HEK293T (cell line): ENCODE data around the gene GDPD5.

Source experiments
- BHLHE40 ChIP-seq: fragments of 450-650 bp; IDR thresholded peaks from 2 replicates; pipeline ENCODE4 v1.6.1; 2016; ENCODE audit warnings: mild to moderate bottlenecking, moderate library complexity, borderline replicate concordance
- CTBP1 ChIP-seq: fragments of 450-650 bp; IDR thresholded peaks from 2 replicates; pipeline ENCODE4 v1.6.1; 2016; ENCODE audit warnings: borderline replicate concordance
- ELF4 ChIP-seq: fragments of 450-650 bp; IDR thresholded peaks from 2 replicates; pipeline ENCODE4 v1.6.1; 2017; ENCODE audit warnings: antibody characterized with exemption
- FOXA1 ChIP-seq: fragments of 450-650 bp; IDR thresholded peaks from 2 replicates; pipeline ENCODE4 v1.6.1; 2016; ENCODE audit warnings: mild to moderate bottlenecking
- FOXK2 ChIP-seq: fragments of 450-650 bp; IDR thresholded peaks from 2 replicates; pipeline ENCODE4 v1.6.1; 2016; ENCODE audit warnings: mild to moderate bottlenecking
- FOXM1 ChIP-seq: fragments of 450-650 bp; IDR thresholded peaks from 2 replicates; pipeline ENCODE4 v1.6.1; 2017; ENCODE audit warnings: mild to moderate bottlenecking, borderline replicate concordance
- HDGF ChIP-seq: fragments of 450-650 bp; IDR thresholded peaks from 2 replicates; pipeline ENCODE4 v1.6.1; 2017; ENCODE audit warnings: antibody characterized with exemption, borderline replicate concordance
- L3MBTL2 ChIP-seq: fragments of 450-650 bp; conservative IDR thresholded peaks from 2 replicates; pipeline ENCODE4 v1.6.1; 2016; ENCODE audit warnings: mild to moderate bottlenecking
- NFRKB ChIP-seq: fragments of 450-650 bp; IDR thresholded peaks from 2 replicates; pipeline ENCODE4 v1.6.1; 2016; ENCODE audit warnings: mild to moderate bottlenecking, moderate library complexity
- PKNOX1 ChIP-seq: fragments of 450-650 bp; IDR thresholded peaks from 2 replicates; pipeline ENCODE4 v1.6.1; 2016
- SP1 ChIP-seq: fragments of 450-650 bp; IDR thresholded peaks from 2 replicates; pipeline ENCODE4 v1.6.1; 2017
- SUZ12 ChIP-seq: fragments of 450-650 bp; IDR thresholded peaks from 2 replicates; pipeline ENCODE4 v1.6.1; 2016; ENCODE audit warnings: mild to moderate bottlenecking
- ZNF384 ChIP-seq: fragments of 450-650 bp; IDR thresholded peaks from 2 replicates; pipeline ENCODE4 v1.6.1; 2016

GRCh38 chr11:75431533-75432525 lies 93.9 kb downstream of the GDPD5 start:
- TF ChIP-seq L3MBTL2: no peak
- TF ChIP-seq BHLHE40: no peak
- no peak for TF ChIP-seq FOXM1
- no peak for TF ChIP-seq SP1
- no peak for TF ChIP-seq HDGF
- no peak for TF ChIP-seq CTBP1
- TF ChIP-seq FOXK2: no peak
- no peak for TF ChIP-seq NFRKB
- TF ChIP-seq FOXA1: no peak
- TF ChIP-seq ZNF384: no peak
- TF ChIP-seq ELF4: no peak
- TF ChIP-seq PKNOX1: no peak
- TF ChIP-seq SUZ12: no peak
